WERI-Rb-1 (cell line): ENCODE data around the gene EIF5.
A peak's percentile ranks its signal among the peaks of the same experiment; 100 is the strongest.

Experiments
- DNase-seq: peaks from one replicate; pipeline ENCODE4 v3.0.0-alpha.2; 2020
- H3K27ac ChIP-seq: fragments of 250-450 bp; sonication (Bioruptor Pico); 2 replicates; pipeline ENCODE4 v1.5.1; 2020; ENCODE audit warnings: mild to moderate bottlenecking, moderate library complexity
- H3K27me3 ChIP-seq: fragments of 250-450 bp; sonication (Bioruptor Pico); 2 replicates; pipeline ENCODE4 v1.5.1; 2021; ENCODE audit warnings: mild to moderate bottlenecking, low read depth, moderate library complexity; ENCODE audit not compliant: insufficient read depth, severe bottlenecking
- H3K36me3 ChIP-seq: fragments of 250-450 bp; sonication (Bioruptor Pico); 2 replicates; pipeline ENCODE4 v1.5.1; 2020; ENCODE audit warnings: mild to moderate bottlenecking, moderate library complexity
- H3K4me3 ChIP-seq: 2 replicates; pipeline ENCODE4 v1.5.1; 2011; ENCODE audit warnings: low read depth, mild to moderate bottlenecking, control low read depth, low read length
- H3K9me3 ChIP-seq: fragments of 250-450 bp; sonication (Bioruptor Pico); 2 replicates; pipeline ENCODE4 v1.5.1; 2021; ENCODE audit warnings: mild to moderate bottlenecking, moderate library complexity; ENCODE audit not compliant: severe bottlenecking
- CTCF ChIP-seq: IDR thresholded peaks from 2 replicates; pipeline ENCODE4 v1.5.1; 2011; ENCODE audit warnings: low read depth, mild to moderate bottlenecking, control low read depth, inconsistent platforms, low read length

Gene EIF5

GRCh38 chr14:103290056-103290455 lies 44.0 kb upstream of the EIF5 start:
- no peak for TF ChIP-seq CTCF
- DNase-seq, result no peak
- H3K27me3 ChIP-seq, result no peaks in the 10 kb centered on the region
- no peak overlapping the region for H3K27ac ChIP-seq
- H3K9me3 ChIP-seq, result peaks cover 2% of the 10 kb centered on the region
- H3K36me3 ChIP-seq, result no peaks in the 10 kb centered on the region
- H3K4me3 ChIP-seq, result no peak overlapping the region

- no peak for DNase-seq
- no peak for TF ChIP-seq CTCF
- no peaks in the 10 kb centered on the region for H3K36me3 ChIP-seq
- H3K9me3 ChIP-seq, result peaks cover 2% of the 10 kb centered on the region
- H3K27ac ChIP-seq, result no peak overlapping the region
- no peak overlapping the region for H3K4me3 ChIP-seq
- no peaks in the 10 kb centered on the region for H3K27me3 ChIP-seq
These were observed 43.5 kb upstream of the EIF5 start for GRCh38 chr14:103290494-103290893.

- H3K27me3 ChIP-seq, result no peaks in the 10 kb centered on the region
- H3K9me3 ChIP-seq, result peaks cover 2% of the 10 kb centered on the region
- H3K4me3 ChIP-seq, result no peak overlapping the region
- no peak for TF ChIP-seq CTCF
- H3K36me3 ChIP-seq, result no peaks in the 10 kb centered on the region
- no peak for DNase-seq
- H3K27ac ChIP-seq, result no peak overlapping the region
These were observed 43.1 kb upstream of the EIF5 start for GRCh38 chr14:103290961-103291360.

- peak; percentile 76 for DNase-seq
- Histone ChIP-seq H3K36me3 (no peaks in the 10 kb centered on the region), H3K9me3 (peaks cover 2% of the 10 kb centered on the region), H3K4me3 (no peak overlapping the region), H3K27ac (no peak overlapping the region), H3K27me3 (no peaks in the 10 kb centered on the region)
- peak; percentile 92 for TF ChIP-seq CTCF
These were observed 41.3 kb upstream of the EIF5 start for GRCh38 chr14:103292426-103293374.

GRCh38 chr14:103293465-103293864 lies 40.6 kb upstream of the EIF5 start:
- H3K36me3 ChIP-seq, result no peaks in the 10 kb centered on the region
- no peaks in the 10 kb centered on the region for H3K27me3 ChIP-seq
- H3K9me3 ChIP-seq, result peaks cover 2% of the 10 kb centered on the region
- no peak for DNase-seq
- no peak for TF ChIP-seq CTCF
- no peak overlapping the region for H3K4me3 ChIP-seq
- no peak overlapping the region for H3K27ac ChIP-seq

- Histone ChIP-seq H3K9me3 (peaks cover under 1% of the 10 kb centered on the region), H3K27me3 (no peaks in the 10 kb centered on the region), H3K27ac (no peak overlapping the region), H3K4me3 (no peak overlapping the region), H3K36me3 (no peaks in the 10 kb centered on the region)
- no peak for TF ChIP-seq CTCF
- DNase-seq, result no peak
These were observed 39.9 kb upstream of the EIF5 start for GRCh38 chr14:103294091-103294490.
